Trophoblast cell (in vitro differentiated cells and primary cell): ENCODE data around the gene CHST11.
A peak's percentile ranks its signal among the peaks of the same experiment; 100 is the strongest.

Source experiments
- DNase-seq, 2 donors: peaks; one replicate each; pipeline ENCODE4 v3.0.0-alpha.2; 2016
- H2AFZ ChIP-seq: 2 replicates; pipeline ENCODE4 v1.6.1; 2013; ENCODE audit warnings: low read length, moderate library complexity, mild to moderate bottlenecking; ENCODE audit not compliant: insufficient read depth, poor library complexity
- H2AK5ac ChIP-seq: 2 replicates; pipeline ENCODE4 v1.6.1; 2013; ENCODE audit warnings: mild to moderate bottlenecking, low read length
- H2BK120ac ChIP-seq: 2 replicates; pipeline ENCODE4 v1.6.1; 2013; ENCODE audit warnings: low read length, mild to moderate bottlenecking, moderate library complexity; ENCODE audit not compliant: insufficient read depth, poor library complexity
- H2BK12ac ChIP-seq: 2 replicates; pipeline ENCODE4 v1.6.1; 2013; ENCODE audit warnings: mild to moderate bottlenecking, low read length, moderate library complexity
- H2BK5ac ChIP-seq: 2 replicates; pipeline ENCODE4 v1.6.1; 2013; ENCODE audit warnings: low read length, low read depth, moderate library complexity, mild to moderate bottlenecking; ENCODE audit not compliant: poor library complexity
- H3K14ac ChIP-seq: 2 replicates; pipeline ENCODE4 v1.6.1; 2013; ENCODE audit warnings: mild to moderate bottlenecking, low read length
- H3K18ac ChIP-seq: 2 replicates; pipeline ENCODE4 v1.6.1; 2013; ENCODE audit warnings: mild to moderate bottlenecking, low read length
- H3K23ac ChIP-seq: 2 replicates; pipeline ENCODE4 v1.6.1; 2013; ENCODE audit warnings: low read length
- H3K27ac ChIP-seq: 2 replicates; pipeline ENCODE4 v1.5.1; 2013; ENCODE audit warnings: low read depth, mild to moderate bottlenecking, inconsistent platforms, low read length, moderate library complexity
- H3K27me3 ChIP-seq: 2 replicates; pipeline ENCODE4 v1.6.1; 2013; ENCODE audit warnings: inconsistent platforms, mild to moderate bottlenecking, low read length, moderate library complexity; ENCODE audit not compliant: insufficient read depth
- H3K36me3 ChIP-seq, 2 experiments: 1 replicate in 1 of 2; 2 replicates in 1 of 2; pipeline ENCODE4 v1.6.1; 2013; ENCODE audit warnings: low read length in 2 of 2, mild to moderate bottlenecking in 2 of 2, moderate library complexity in 1 of 2; ENCODE audit not compliant: insufficient read depth in 2 of 2, control insufficient read depth in 1 of 2
- H3K4ac ChIP-seq: 2 replicates; pipeline ENCODE4 v1.6.1; 2013; ENCODE audit warnings: low read depth, mild to moderate bottlenecking, low read length, moderate library complexity
- H3K4me1 ChIP-seq, 2 experiments: 1 replicate in 1 of 2; 2 replicates in 1 of 2; pipeline ENCODE4 v1.6.1; 2013; ENCODE audit warnings: low read length in 2 of 2, mild to moderate bottlenecking in 2 of 2, moderate library complexity in 1 of 2; ENCODE audit not compliant: insufficient read depth in 2 of 2, control insufficient read depth in 1 of 2
- H3K4me2 ChIP-seq: 2 replicates; pipeline ENCODE4 v1.6.1; 2013; ENCODE audit warnings: inconsistent platforms, mild to moderate bottlenecking, low read length, moderate library complexity
- H3K4me3 ChIP-seq: 2 replicates; pipeline ENCODE4 v1.5.1; 2013; ENCODE audit warnings: mild to moderate bottlenecking, low read depth, low read length, inconsistent platforms
- H3K79me1 ChIP-seq: one replicate; pipeline ENCODE4 v1.6.1; 2013; ENCODE audit warnings: low read length
- H3K79me2 ChIP-seq: 2 replicates; pipeline ENCODE4 v1.6.1; 2013; ENCODE audit warnings: low read length, mild to moderate bottlenecking; ENCODE audit not compliant: control insufficient read depth, insufficient read depth, poor library complexity
- H3K9ac ChIP-seq: 2 replicates; pipeline ENCODE4 v1.6.1; 2013; ENCODE audit warnings: mild to moderate bottlenecking, low read length
- H3K9me3 ChIP-seq: 2 replicates; pipeline ENCODE4 v1.6.1; 2013; ENCODE audit warnings: low read depth, mild to moderate bottlenecking, control low read depth, inconsistent platforms, low read length; ENCODE audit not compliant: insufficient read depth
- H4K12ac ChIP-seq: 2 replicates; pipeline ENCODE4 v1.6.1; 2013; ENCODE audit warnings: low read depth, mild to moderate bottlenecking, low read length, moderate library complexity
- H4K8ac ChIP-seq: 2 replicates; pipeline ENCODE4 v1.6.1; 2013; ENCODE audit warnings: low read depth, mild to moderate bottlenecking, low read length, moderate library complexity
- H4K91ac ChIP-seq: one replicate; pipeline ENCODE4 v1.6.1; 2013; ENCODE audit warnings: low read depth, mild to moderate bottlenecking, low read length, moderate library complexity
- WGBS: extraction: QIAGEN DNeasy Blood & Tissue Kit; methylation state at CpG from one replicate; pipeline ENCODE4 v1.1.7; 2013; ENCODE audit warnings: missing lambda C conversion rate; ENCODE audit not compliant: insufficient read length, insufficient coverage; ENCODE audit errors: extremely low coverage; 5-methylcytosine and 5-hydroxymethylcytosine counted together

CHST11 gene

DNA sequence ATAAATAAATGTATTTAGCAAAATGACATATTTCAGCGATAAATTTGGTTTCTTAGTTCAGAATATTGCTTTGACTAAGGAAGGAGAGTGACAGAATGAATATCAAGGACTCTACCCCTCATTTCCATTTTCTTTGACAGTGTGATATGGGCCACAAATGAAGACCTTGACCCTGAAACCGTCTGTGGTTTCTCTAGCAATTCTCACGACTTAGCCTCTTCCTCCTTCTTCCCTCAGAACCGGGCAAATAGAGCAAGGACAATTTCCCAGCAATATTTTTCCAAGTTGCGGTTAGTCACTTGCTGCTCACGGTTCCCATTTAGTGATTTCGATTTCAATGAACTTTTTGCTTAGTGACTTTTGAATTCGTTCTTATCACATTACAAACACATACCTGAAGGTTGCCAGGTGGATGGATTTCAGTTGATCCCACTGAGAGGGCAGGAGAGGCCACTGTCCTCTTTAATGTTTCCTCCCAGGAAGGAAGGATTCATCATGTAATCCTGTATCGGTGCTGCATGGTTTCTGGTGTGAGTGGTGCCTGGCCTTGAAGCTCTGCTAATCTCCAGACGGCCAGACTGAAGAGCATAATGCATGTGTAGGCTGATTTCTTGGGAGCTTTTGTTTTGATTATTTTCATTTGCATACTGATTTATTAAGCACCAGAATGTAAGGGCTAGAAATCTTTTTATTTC, 77.6 kb downstream of the CHST11 start:
- no peaks in the 10 kb centered on the region for H3K9me3 ChIP-seq
- H3K4me3 ChIP-seq: no peak overlapping the region
- H3K14ac ChIP-seq: no peak overlapping the region
- no peak overlapping the region for H3K27ac ChIP-seq
- peaks cover 5% of the 10 kb centered on the region for H3K79me1 ChIP-seq
- H2BK120ac ChIP-seq: no peak overlapping the region
- no peak overlapping the region for H3K23ac ChIP-seq
- H4K12ac ChIP-seq: no peak overlapping the region
- no peak overlapping the region for H3K4ac ChIP-seq
- H2AK5ac ChIP-seq: no peak overlapping the region
- H3K36me3 ChIP-seq: no peaks in the 10 kb centered on the region
- no peak overlapping the region for H3K18ac ChIP-seq
- no peak overlapping the region for H4K8ac ChIP-seq
- WGBS: no CpG with 5 or more reads among the region's 10 CpGs
- no peak overlapping the region for H3K9ac ChIP-seq
- no peaks in the 10 kb centered on the region for H3K27me3 ChIP-seq
- DNase-seq: no peak
- no peak overlapping the region for H2BK12ac ChIP-seq
- H2AFZ ChIP-seq: no peak overlapping the region
- no peak overlapping the region for H2BK5ac ChIP-seq
- H3K4me1 ChIP-seq: peaks cover 6 to 11% of the 10 kb centered on the region in 2 experiments
- H3K79me2 ChIP-seq: no peaks in the 10 kb centered on the region
- no peak overlapping the region for H3K4me2 ChIP-seq
- no peak overlapping the region for H4K91ac ChIP-seq

GRCh38 chr12:104534857-104535248, 78.1 kb downstream of the CHST11 start:
- Histone ChIP-seq H4K8ac (no peak overlapping the region), H3K9me3 (no peaks in the 10 kb centered on the region), H4K12ac (no peak overlapping the region), H3K4me3 (no peak overlapping the region), H2BK5ac (no peak overlapping the region), H3K79me1 (peaks cover 3% of the 10 kb centered on the region), H3K36me3 (no peaks in the 10 kb centered on the region), H2AFZ (no peak overlapping the region), H2BK12ac (no peak overlapping the region), H3K23ac (no peak overlapping the region), H2AK5ac (no peak overlapping the region), H3K14ac (no peak overlapping the region), H3K4me1 (peaks cover 6 to 8% of the 10 kb centered on the region in 2 experiments), H3K18ac (peak overlapping the region; percentile 75), H3K27me3 (no peaks in the 10 kb centered on the region), H3K27ac (no peak overlapping the region), H3K9ac (no peak overlapping the region), H3K4me2 (no peak overlapping the region), H3K4ac (no peak overlapping the region), H3K79me2 (no peaks in the 10 kb centered on the region), H2BK120ac (peak overlapping the region; percentile 20), H4K91ac (no peak overlapping the region)
- no CpG with 5 or more reads among the region's 3 CpGs for WGBS
- no peak for DNase-seq

GRCh38 chr12:104535369-104535768, 78.6 kb downstream of the CHST11 start:
- peak in 1 of 2 donors; percentile 43 for DNase-seq
- no peaks in the 10 kb centered on the region for H3K27me3 ChIP-seq
- no peak overlapping the region for H4K8ac ChIP-seq
- no peak overlapping the region for H4K91ac ChIP-seq
- no peak overlapping the region for H3K9ac ChIP-seq
- no peaks in the 10 kb centered on the region for H3K79me2 ChIP-seq
- H3K79me1 ChIP-seq: peaks cover 3% of the 10 kb centered on the region
- H3K14ac ChIP-seq: no peak overlapping the region
- no peak overlapping the region for H2AK5ac ChIP-seq
- H3K9me3 ChIP-seq: no peaks in the 10 kb centered on the region
- H4K12ac ChIP-seq: no peak overlapping the region
- H3K27ac ChIP-seq: no peak overlapping the region
- H2AFZ ChIP-seq: no peak overlapping the region
- no peak overlapping the region for H3K4me3 ChIP-seq
- peaks cover 6 to 7% of the 10 kb centered on the region in 2 experiments for H3K4me1 ChIP-seq
- H3K4me2 ChIP-seq: no peak overlapping the region
- H2BK120ac ChIP-seq: peak overlapping the region; percentile 20
- H2BK5ac ChIP-seq: no peak overlapping the region
- no CpG with 5 or more reads among the region's 3 CpGs for WGBS
- H3K36me3 ChIP-seq: no peaks in the 10 kb centered on the region
- H3K18ac ChIP-seq: no peak overlapping the region
- H3K4ac ChIP-seq: no peak overlapping the region
- no peak overlapping the region for H2BK12ac ChIP-seq
- H3K23ac ChIP-seq: no peak overlapping the region

DNA sequence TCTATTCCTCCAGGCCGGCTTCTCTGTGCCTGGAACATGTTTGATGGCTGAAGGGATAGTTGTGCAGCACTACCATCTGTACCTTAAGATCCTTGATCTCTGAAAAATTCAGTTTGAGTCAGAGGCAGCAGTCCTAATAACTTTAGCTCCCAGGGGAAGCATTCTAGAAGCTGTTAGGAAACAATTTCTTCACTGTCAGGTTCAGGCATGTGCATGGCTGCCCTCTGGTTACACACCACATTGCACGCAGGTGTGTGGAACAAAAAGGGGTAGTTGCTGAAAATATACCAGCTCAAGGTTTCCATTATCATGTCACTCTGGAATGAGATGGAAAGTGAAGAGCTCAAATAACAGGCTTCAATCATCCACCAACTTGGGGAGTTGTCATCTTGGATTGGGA, 80.1 kb downstream of the CHST11 start:
- Histone ChIP-seq H4K12ac (no peak overlapping the region), H2BK120ac (no peak overlapping the region), H3K23ac (no peak overlapping the region), H3K4me3 (no peak overlapping the region), H4K91ac (no peak overlapping the region), H3K79me2 (no peaks in the 10 kb centered on the region), H3K9ac (no peak overlapping the region), H3K14ac (no peak overlapping the region), H3K4ac (no peak overlapping the region), H3K27me3 (no peaks in the 10 kb centered on the region), H3K36me3 (no peaks in the 10 kb centered on the region), H2BK5ac (no peak overlapping the region), H3K4me1 (peaks cover 7 to 13% of the 10 kb centered on the region in 2 experiments), H3K9me3 (no peaks in the 10 kb centered on the region), H3K27ac (no peak overlapping the region), H3K4me2 (no peak overlapping the region), H3K79me1 (peaks cover 4% of the 10 kb centered on the region), H2BK12ac (no peak overlapping the region), H2AFZ (no peak overlapping the region), H3K18ac (no peak overlapping the region), H4K8ac (no peak overlapping the region), H2AK5ac (no peak overlapping the region)
- WGBS: no CpG with 5 or more reads among the region's 2 CpGs
- no peak for DNase-seq
